GM12878 (cell line): ENCODE results near the gene ZNF407.

ENCODE experiments used
- ATF3 ChIP-seq: IDR thresholded peaks from 2 replicates; pipeline ENCODE4 v1.6.1; 2011; ENCODE audit warnings: low read depth, mild to moderate bottlenecking, low read length, moderate library complexity, borderline replicate concordance; ENCODE audit errors: extremely low read depth
- BACH1 ChIP-seq: fragments of 450-650 bp; IDR thresholded peaks from 2 replicates; pipeline ENCODE4 v1.6.1; 2017; ENCODE audit warnings: mild to moderate bottlenecking, borderline replicate concordance
- CREB1 ChIP-seq: IDR thresholded peaks from 2 replicates; pipeline ENCODE4 v1.6.1; 2012; ENCODE audit warnings: low read depth, mild to moderate bottlenecking, inconsistent platforms
- ETV6 ChIP-seq, 2 experiments: fragments of 450-650 bp in 1 of 2; IDR thresholded peaks in 1 of 2; conservative IDR thresholded peaks in 1 of 2; 2 replicates each; pipeline ENCODE4 v1.6.1; 2014; ENCODE audit warnings: antibody characterized with exemption in 1 of 2, borderline replicate concordance in 1 of 2, low read depth in 1 of 2, mild to moderate bottlenecking in 1 of 2, moderate library complexity in 1 of 2
- FOXM1 ChIP-seq: IDR thresholded peaks from 2 replicates; pipeline ENCODE4 v1.6.1; 2012; ENCODE audit warnings: low read depth, mild to moderate bottlenecking, inconsistent platforms, low read length, moderate library complexity
- GABPA ChIP-seq: IDR thresholded peaks from 2 replicates; pipeline ENCODE4 v1.6.1; 2014; ENCODE audit warnings: antibody characterized with exemption, low read depth, mild to moderate bottlenecking, inconsistent platforms
- HDAC2 ChIP-seq: fragments of 200-600 bp; sonication (generic); IDR thresholded peaks from 2 replicates; pipeline ENCODE4 v1.6.1; 2017
- KAT2A ChIP-seq: conservative IDR thresholded peaks from 2 replicates; pipeline ENCODE4 v1.6.1; 2011; ENCODE audit warnings: low read depth, low read length; ENCODE audit not compliant: control insufficient read depth
- POLR2A ChIP-seq: IDR thresholded peaks from 2 replicates; pipeline ENCODE4 v1.6.1; 2011; ENCODE audit warnings: low read depth, mild to moderate bottlenecking, low read length
- TF ChIP-seq, protein P1 (sequence below), 3 experiments: IDR thresholded peaks in 2 of 3; conservative IDR thresholded peaks in 1 of 3; 2 replicates each; pipeline ENCODE4 v1.5.1; 2011; ENCODE audit warnings: low read depth in 3 of 3, low read length in 3 of 3, mild to moderate bottlenecking in 3 of 3, control low read depth in 2 of 3, moderate library complexity in 2 of 3, inconsistent platforms in 1 of 3, mixed read lengths in 1 of 3; ENCODE audit not compliant: control insufficient read depth in 2 of 3, insufficient read depth in 1 of 3; ENCODE audit errors: extremely low read depth in 1 of 3
- TF ChIP-seq, protein P2 (sequence below): fragments of 450-650 bp; IDR thresholded peaks from 2 replicates; pipeline ENCODE4 v1.6.1; 2014; ENCODE audit warnings: mild to moderate bottlenecking
- TF ChIP-seq, protein P3 (sequence below): IDR thresholded peaks from 2 replicates; pipeline ENCODE4 v1.6.1; 2012; ENCODE audit warnings: mild to moderate bottlenecking, low read depth, low read length

DNA sequence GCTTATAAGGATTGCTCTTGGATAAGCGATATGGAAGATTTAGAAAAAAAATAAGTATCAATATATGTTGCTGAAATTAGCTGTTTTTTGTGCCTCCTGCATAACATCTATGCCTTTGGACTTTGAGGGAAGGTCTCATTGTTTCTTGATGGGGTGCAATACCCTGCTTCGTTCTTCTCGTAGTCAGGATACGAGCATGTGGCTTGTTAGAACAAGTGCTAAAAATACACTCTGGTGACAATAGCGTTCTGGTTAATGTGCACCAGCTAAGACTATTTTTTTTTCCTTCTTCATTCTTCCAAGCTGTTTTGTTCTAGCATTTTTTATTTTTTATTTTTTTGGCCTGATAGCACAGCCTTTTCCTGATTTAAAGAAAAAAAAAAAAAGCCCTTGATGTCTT lies 97.5 kb downstream of the ZNF407 start:
- TF ChIP-seq HDAC2 (no peak), POLR2A (no peak), ATF3 (no peak), KAT2A (no peak), GABPA (no peak), BACH1 (no peak), ETV6 (conservative IDR thresholded peaks at IDR 0.05 in 1 of 2, IDR thresholded peaks at IDR 0.05 in 1 of 2; ENCODE audit: borderline replicate concordance in 1 of 2, low read depth in 1 of 2) (no peak), FOXM1 (no peak), CREB1 (no peak)
- TF ChIP-seq, protein P1, sequence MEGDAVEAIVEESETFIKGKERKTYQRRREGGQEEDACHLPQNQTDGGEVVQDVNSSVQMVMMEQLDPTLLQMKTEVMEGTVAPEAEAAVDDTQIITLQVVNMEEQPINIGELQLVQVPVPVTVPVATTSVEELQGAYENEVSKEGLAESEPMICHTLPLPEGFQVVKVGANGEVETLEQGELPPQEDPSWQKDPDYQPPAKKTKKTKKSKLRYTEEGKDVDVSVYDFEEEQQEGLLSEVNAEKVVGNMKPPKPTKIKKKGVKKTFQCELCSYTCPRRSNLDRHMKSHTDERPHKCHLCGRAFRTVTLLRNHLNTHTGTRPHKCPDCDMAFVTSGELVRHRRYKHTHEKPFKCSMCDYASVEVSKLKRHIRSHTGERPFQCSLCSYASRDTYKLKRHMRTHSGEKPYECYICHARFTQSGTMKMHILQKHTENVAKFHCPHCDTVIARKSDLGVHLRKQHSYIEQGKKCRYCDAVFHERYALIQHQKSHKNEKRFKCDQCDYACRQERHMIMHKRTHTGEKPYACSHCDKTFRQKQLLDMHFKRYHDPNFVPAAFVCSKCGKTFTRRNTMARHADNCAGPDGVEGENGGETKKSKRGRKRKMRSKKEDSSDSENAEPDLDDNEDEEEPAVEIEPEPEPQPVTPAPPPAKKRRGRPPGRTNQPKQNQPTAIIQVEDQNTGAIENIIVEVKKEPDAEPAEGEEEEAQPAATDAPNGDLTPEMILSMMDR (IDR thresholded peaks at IDR 0.05 in 2 of 3, conservative IDR thresholded peaks at IDR 0.05 in 1 of 3; ENCODE audit: control insufficient read depth in 2 of 3, extremely low read depth in 1 of 3, insufficient read depth in 1 of 3, low read depth in 3 of 3, low read length in 3 of 3): no peak
- TF ChIP-seq, protein P2, sequence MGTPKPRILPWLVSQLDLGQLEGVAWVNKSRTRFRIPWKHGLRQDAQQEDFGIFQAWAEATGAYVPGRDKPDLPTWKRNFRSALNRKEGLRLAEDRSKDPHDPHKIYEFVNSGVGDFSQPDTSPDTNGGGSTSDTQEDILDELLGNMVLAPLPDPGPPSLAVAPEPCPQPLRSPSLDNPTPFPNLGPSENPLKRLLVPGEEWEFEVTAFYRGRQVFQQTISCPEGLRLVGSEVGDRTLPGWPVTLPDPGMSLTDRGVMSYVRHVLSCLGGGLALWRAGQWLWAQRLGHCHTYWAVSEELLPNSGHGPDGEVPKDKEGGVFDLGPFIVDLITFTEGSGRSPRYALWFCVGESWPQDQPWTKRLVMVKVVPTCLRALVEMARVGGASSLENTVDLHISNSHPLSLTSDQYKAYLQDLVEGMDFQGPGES: no peak
- TF ChIP-seq, protein P3, sequence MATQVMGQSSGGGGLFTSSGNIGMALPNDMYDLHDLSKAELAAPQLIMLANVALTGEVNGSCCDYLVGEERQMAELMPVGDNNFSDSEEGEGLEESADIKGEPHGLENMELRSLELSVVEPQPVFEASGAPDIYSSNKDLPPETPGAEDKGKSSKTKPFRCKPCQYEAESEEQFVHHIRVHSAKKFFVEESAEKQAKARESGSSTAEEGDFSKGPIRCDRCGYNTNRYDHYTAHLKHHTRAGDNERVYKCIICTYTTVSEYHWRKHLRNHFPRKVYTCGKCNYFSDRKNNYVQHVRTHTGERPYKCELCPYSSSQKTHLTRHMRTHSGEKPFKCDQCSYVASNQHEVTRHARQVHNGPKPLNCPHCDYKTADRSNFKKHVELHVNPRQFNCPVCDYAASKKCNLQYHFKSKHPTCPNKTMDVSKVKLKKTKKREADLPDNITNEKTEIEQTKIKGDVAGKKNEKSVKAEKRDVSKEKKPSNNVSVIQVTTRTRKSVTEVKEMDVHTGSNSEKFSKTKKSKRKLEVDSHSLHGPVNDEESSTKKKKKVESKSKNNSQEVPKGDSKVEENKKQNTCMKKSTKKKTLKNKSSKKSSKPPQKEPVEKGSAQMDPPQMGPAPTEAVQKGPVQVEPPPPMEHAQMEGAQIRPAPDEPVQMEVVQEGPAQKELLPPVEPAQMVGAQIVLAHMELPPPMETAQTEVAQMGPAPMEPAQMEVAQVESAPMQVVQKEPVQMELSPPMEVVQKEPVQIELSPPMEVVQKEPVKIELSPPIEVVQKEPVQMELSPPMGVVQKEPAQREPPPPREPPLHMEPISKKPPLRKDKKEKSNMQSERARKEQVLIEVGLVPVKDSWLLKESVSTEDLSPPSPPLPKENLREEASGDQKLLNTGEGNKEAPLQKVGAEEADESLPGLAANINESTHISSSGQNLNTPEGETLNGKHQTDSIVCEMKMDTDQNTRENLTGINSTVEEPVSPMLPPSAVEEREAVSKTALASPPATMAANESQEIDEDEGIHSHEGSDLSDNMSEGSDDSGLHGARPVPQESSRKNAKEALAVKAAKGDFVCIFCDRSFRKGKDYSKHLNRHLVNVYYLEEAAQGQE: no peak
